NCI-H526 treated with DMSO at 0.1 percent for 48 hours (cell line): Measurements from ENCODE around the gene POLE3.
"Not testable (repeated sequence)": the region's sequence is repeated elsewhere in the genome, so short reads cannot be mapped to it uniquely, and the experiment has no call there.

Experiments used
- DNase-seq: peaks from one replicate; lab custom pipeline; 2025; lab: John Stamatoyannopoulos, UW

The POLE3 gene

DNA sequence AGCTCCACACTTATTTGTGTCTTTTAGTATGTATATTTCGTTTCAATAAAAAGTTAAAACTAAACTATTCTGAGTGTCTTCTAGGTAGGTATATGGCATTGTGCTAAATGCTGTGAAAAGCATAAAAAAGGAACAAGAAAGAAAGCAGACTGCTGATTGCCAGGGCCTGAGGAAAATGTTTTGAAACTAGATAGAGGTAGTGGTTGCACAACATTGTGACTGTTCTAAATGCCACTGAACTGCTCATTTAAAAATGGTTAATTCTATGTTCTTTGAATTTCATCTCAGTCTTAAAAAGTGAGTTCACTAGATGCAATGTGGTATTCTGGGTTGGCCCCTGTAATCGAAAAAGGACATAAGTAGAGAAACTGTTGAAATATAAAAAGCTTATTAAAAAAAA lies 6.8 kb downstream of the POLE3 start:
- no peak for DNase-seq

DNA sequence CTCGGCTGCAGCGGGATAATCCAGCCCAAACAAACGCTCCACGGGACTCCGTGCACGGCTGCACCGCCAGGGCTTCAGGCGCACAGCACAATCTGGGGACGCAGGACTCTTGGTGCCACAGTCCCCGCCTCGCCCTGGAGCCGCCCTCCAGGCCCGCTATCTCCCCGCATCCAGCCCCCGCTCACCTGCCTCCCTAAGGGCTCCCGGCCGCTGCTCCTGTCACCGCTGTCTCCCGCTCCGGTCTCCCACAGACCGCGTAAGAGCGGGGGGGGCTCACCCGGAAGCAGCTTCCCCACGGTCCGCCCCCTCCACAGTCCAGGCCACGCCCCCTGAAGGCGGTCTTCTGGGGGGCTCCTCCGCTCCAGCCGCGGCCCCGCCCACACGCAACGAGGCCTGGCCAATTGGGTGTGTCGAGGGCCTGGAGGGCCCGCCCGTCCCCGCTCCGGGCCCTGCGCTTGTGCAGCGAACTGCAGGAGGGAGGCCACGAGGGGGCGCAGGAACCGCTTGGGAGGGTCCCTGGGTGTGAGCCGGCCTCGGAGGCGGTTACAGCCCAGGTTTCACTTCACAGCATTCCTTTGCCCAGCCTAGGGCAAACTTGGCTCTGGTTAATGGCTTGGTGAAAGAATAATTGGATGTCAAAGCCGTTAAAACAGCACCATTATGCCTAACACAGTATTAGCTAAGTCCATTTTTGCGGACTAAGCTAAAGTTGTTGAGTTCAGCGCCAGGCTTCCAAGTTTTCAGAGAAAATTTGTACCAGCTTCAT lies 9.3 kb downstream of the POLE3 start, which contains the start of gene ALAD:
ALAD (minus strand) TSS at position 258 of the 766 bp plus-strand sequence. CDS start 7,725 bp downstream, outside the sequence.
- DNase-seq, result peak; percentile 85

DNA sequence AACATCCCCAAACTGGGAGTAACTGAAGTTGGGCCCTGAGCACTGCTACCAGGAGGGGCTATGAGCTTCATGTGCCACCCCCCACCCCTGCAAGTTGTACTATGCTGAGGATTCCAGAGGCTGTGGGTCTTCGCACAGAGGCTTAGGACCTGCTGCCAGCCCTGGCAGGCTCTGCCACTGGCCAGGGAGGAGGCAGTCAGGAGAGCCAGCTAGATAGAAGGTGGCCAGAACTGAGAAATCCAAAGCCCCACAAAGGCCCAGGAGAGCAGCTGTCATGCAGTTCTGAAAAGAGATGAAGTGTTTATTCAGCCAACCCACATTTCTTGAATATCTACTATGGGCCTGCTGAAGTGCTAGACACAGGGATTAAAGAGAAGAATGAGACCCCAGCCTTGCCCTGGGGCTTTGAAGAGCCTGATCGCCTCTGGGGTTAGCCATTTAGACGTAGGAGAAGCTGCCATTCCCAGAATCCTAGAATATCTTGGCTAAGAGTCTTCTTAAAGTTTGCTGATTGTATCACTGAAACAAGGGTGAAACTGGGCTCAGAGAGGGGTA lies 10.8 kb downstream of the POLE3 start:
- no peak for DNase-seq

- DNase-seq, result no peak
Observed at GRCh38 chr9:113398796-113399195, 11.7 kb downstream of the POLE3 start.

GRCh38 chr9:113397203-113397631 lies 13.3 kb downstream of the POLE3 start:
- DNase-seq, result no peak

DNA sequence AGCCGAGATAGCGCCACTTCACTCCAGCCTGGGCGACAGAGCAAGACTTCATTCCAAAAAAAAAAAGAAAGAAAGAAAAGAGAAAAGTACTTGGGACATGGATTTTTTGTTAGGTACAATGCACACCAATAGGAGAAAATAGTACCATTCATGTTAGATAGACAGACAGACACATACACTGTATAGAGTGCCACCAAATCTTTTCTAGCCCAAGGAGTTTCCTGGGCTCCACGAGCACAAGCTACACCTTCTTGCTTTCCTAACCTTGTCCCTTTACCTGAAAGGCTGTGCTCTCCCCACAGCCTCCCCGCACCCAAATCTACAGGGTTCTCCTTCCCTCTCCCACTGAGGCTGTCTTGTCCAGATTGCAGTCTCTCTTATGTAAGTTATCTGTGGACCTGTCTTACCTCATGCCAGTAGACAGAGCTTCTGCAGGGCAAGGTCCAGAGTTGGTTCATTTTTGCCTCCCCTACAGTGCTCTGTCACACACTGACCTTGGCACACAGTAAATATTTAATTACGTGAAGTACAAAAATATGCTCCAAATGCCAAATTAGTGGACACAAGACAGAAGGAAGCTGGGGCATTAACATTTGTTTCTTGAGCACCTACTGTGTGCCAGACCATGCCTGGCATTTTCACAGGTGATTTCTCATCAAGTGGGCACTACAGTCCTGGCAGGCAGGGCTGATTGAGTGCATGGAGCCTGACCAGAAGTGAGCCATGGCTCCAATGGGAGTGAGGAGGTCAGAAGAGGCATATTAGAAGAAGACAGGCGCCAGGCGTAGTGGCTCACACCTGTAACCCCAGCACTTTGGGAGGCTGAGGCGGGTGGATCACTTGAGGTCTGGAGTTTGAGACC lies 15.2 kb downstream of the POLE3 start:
- no peak for DNase-seq

GRCh38 chr9:113393281-113393680 lies 17.2 kb downstream of the POLE3 start:
- DNase-seq, result no peak

- DNase-seq, result no peak
Observed at GRCh38 chr9:113391917-113392316, 18.6 kb downstream of the POLE3 start.

- no peak for DNase-seq
Observed at GRCh38 chr9:113390192-113390960, 20.1 kb downstream of the POLE3 start.

DNA sequence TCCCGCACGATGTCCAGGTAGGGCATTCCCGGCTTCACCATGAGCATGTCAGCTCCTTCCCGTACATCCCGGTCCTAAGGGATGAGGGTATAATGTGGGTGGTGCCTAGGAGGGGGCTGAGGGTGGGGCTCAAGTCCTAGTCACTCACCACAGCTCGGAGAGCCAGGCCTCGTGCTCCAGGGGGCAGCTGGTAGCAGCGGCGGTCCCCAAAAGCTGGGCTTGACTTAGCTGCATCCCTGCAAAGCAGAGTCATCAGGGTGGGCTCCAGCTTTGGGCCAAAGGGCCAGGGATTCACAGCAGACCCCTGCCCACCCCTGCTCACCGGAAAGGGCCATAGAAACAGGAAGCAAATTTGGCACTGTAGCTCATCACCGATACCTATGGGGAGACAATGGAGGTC lies 21.0 kb downstream of the POLE3 start:
- DNase-seq, result no peak

GRCh38 chr9:113388833-113389232 lies 21.6 kb downstream of the POLE3 start:
- no peak for DNase-seq

- no peak for DNase-seq
Observed at GRCh38 chr9:113387560-113388230, 22.8 kb downstream of the POLE3 start.

DNA sequence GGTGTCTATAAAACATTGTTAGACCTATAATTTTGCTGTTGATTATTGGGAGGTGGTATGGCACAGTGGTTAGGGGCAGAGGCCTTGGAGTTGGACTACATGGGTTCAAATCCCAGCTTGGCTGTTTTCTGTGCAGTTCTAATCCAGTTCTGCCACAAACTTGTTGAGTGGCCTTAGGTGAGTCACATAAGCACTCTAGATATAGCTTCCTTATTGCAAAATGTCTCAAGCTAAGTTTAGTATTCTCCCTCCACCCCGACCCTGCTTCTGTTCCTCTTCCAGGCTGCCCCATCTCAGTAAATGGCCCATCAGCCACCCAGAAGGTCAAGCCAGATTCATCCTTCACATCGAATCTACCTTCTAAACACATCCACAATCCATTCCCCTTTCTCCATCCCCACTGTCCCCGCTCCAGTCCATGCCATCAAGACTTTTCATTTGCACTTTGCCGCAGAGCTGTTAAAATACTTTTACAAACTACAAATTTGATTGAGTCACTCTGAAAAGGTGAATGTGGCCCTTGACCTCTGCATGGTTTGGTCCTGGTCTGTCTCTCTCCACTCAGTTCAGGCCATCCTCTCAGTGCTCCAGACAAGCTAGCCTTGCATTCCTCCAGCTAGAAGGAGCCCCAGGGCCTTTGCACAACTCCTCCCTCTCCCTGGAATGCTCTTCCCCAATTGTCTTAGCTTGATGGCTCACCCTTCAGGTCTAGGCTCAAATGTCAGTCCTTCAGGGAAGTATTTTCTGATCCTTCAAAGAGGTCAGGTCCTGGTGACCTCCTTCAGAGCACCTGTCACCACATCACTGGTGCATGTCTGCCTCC lies 23.7 kb downstream of the POLE3 start:
- no peak for DNase-seq

DNA sequence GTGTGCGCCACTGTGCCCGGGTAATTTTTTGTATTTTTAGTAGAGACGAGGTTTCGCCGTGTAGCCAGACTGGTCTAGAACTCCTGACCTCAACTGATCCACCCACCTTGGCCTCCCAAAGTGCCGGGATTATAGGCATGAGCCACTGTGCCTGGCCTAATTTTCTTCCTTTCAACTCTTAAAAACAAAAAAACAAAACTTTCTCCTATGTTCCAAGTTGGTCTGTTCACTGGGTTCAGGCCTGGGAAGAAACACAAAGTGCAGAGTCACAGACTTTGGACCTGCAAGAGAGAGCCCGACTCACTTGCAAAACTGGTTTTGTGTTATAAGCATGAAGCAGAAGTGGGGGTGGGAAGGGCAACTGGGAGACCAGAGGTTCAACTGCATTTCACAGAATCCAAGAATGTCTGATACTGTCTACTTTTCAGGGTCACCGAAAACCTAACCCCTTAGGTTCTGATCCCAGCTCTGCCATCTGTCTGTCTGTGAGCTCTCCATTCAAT lies 28.5 kb downstream of the POLE3 start:
- DNase-seq, result peak; percentile 6

- DNase-seq, result not testable (repeated sequence)
Observed at GRCh38 chr9:113381441-113381840, 29.0 kb downstream of the POLE3 start.

DNA sequence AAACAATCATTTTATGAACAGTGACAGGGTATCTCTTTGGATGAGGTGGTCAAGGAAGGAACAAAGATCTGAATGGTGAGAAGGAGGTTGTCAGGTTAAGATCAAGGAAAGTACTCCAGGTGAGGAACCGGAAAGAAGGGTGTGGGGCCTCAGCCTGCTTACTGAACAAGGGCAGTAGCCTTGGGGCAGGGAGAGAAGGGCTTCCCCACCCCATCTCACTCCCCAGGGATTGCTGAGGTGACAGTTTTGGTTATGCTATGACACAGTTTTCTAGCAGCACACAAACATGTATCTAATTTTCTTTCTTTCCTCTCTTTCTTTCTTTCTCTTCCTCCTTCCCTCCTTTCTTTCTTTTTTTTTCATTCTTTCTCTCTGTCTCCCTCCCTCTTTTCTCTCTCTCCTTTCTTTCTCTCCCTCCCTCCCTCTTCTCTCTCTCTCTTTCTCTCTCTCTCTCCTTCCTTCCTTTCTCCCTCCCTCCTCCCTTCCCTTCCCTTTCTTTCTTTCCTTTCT lies 29.6 kb downstream of the POLE3 start:
- no peak for DNase-seq

GRCh38 chr9:113379829-113380210 lies 30.7 kb downstream of the POLE3 start:
- not testable (repeated sequence) for DNase-seq

DNA sequence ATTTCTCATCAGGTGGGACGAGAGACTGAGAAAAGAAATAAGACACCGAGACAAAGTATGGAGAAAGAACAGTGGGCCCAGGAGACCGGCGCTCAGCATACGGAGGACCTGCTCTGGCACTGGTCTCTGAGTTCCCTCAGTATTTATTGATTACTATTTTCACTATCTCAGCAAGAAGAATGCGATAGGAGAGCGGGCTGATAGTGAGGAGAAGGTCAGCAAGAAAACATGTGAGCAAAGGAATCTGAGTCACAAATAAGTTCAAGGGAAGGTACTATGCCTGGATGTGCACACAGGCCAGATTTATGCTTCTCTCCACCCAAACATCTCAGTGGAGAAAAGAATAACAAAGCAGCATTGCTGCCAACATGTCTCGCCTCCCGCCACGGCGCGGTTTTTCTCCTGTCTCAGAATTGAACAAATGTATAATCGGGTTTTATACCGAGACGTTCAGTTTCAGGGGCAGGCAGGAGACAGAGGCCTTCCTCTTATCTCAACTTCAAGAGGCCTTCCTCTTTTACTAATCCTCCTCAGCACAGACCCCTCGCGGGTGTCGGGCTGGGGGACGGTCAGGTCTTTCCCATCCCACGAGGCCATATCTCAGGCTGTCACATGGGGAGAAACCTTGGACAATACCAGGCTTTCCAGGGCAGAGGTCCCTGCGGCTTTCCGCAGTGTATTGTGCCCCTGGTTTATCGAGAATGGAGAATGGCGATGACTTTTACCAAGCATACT lies 31.2 kb downstream of the POLE3 start:
- not testable (repeated sequence) for DNase-seq
